Measurements from ENCODE around the gene PLG. TPM values are rescaled to one million over a fixed set of nuclear protein-coding genes. Genes with fewer than 3 reads are reported as not detected.
"Not testable (repeated sequence)": the region's sequence is repeated elsewhere in the genome, so short reads cannot be mapped to it uniquely, and the experiment has no call there.

Gene PLG
- total RNA-seq, 1 experiment from 2014 or later: not detected

DNA sequence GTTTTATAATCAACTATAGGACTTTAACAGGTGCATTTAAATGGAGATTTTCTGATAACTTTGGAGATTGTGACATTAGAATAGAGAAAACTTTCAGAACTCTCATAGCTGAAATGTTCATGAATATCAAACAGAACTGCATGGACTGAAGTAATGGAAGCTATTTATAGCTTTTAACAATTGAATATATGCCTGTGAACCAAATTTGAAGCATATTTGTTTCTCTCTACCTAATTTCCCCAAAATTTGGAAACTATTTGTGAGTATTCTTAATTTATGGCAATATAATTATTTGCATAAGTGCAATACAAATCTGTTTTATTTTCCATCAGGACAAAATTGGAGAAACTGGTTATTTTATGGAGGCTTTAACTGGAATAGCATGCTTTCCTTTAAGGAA lies 96.6 kb downstream of the PLG start:
- Histone ChIP-seq H3K36me3 (replicated peaks; ENCODE audit: control insufficient read depth, insufficient read depth, low read length) (no peaks in the 10 kb centered on the region), H3K4me3 (ENCODE audit: insufficient read depth, low read depth, low read length) (no peak overlapping the region), H3K27me3 (ENCODE audit: control insufficient read depth, insufficient read depth, low read length) (no peaks in the 10 kb centered on the region)
- no peak for DNase-seq

DNA sequence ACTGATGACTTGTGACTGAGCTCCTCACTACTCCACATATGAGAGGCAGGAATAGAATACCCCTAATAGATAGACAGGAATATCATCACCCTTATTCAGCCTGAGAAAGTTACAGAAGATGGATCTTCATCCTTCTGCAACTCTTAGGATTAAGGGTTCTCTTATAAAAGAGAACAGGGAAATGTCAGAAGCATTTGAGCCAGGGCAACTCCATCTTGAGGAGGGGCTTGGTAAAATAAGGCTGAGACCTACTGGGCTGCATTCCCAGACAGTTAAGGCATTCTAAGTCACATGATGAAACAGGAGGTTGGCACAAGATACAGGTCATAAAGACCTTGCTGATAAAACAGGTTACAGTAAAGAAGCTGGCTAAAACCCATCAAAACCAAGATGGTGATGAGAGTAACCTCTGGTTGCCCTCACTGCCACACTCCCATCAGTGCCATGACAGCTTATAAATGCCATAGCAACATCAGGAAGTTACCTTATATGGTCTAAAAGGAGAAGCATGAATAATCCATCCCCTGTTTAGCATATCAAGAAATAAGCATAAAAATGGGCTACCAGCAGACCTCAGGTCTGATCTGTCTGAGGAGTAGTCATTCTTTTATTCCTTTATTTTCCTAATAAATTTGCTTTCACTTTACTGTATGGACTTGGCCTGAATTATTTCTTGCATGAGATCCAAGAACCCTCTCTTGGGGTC lies 97.9 kb downstream of the PLG start:
- H3K27me3 ChIP-seq (ENCODE audit: control insufficient read depth, insufficient read depth, low read length): no peaks in the 10 kb centered on the region
- no peaks in the 10 kb centered on the region for H3K36me3 ChIP-seq (replicated peaks; ENCODE audit: control insufficient read depth, insufficient read depth, low read length)
- H3K4me3 ChIP-seq (ENCODE audit: insufficient read depth, low read depth, low read length): no peak overlapping the region
- no peak for DNase-seq

DNA sequence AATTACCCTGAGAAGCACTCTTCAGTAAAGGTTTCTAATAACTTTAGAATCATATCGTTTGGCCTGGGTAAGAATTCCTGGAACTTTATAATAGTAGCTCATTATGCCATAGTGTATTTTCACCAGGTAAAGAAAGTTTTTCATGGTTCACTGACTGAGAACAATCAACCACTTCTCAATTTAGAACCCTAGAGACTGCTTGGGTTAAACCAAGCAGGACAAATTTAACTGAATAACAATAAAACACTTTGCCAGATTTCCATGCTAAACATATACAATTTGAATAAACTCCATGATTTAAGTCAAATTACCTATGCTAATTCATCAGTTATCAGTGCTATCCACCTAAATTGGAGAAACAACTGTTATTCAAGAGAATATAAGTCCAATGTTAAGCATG lies 99.4 kb downstream of the PLG start:
- Histone ChIP-seq H3K4me3 (ENCODE audit: insufficient read depth, low read depth, low read length) (no peak overlapping the region), H3K27me3 (ENCODE audit: control insufficient read depth, insufficient read depth, low read length) (no peaks in the 10 kb centered on the region), H3K36me3 (replicated peaks; ENCODE audit: control insufficient read depth, insufficient read depth, low read length) (no peaks in the 10 kb centered on the region)
- no peak for DNase-seq

DNA sequence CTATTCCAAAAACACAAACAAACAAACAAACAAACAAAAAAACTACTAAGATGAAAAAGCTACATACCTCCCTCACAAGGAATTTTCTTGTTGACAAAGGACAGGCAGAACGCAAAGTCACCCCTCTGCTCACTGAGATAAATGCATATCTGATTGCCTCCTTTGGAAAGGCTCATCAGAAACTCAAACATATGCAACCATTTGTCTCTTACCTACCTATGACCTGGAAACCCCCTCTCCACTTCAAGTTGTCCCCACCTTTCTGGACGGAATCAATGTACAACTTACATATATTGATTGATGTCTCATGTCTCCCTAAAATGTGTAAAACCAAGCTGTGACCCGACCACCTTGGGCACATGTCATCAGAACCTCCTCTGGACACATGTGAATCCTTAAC lies 100.0 kb downstream of the PLG start:
- DNase-seq; H3K36me3 ChIP-seq (replicated peaks; ENCODE audit: control insufficient read depth, insufficient read depth, low read length); H3K4me3 ChIP-seq (ENCODE audit: insufficient read depth, low read depth, low read length); H3K27me3 ChIP-seq (ENCODE audit: control insufficient read depth, insufficient read depth, low read length): not testable (repeated sequence)

Other genes with a start within 250 kb of the PLG start
- not detected in 2 replicates for gene LPA, start 38.0 kb upstream of the PLG start, total RNA-seq (2014; rRNA removed; shearing (Covaris generic))